T-cell (primary cell): ENCODE results near the gene MTMR1. TPM values are rescaled to one million over a fixed set of nuclear protein-coding genes. Genes with fewer than 3 reads are reported as not detected.

Experiments
- ATAC-seq, 4 experiments: fragments of 200-7000 bp in 3 of 4; fragments of 150-1000 bp in 1 of 4; cut with Tn5 transposase; replicated peaks in 1 of 4; 1 replicate in 3 of 4; 2 replicates in 1 of 4; pipeline ENCODE4 v1.10.0; 2021; ENCODE audit warnings: moderate library complexity in 3 of 4, mild to moderate bottlenecking in 2 of 4, moderate number of reproducible peaks in 1 of 4
- CTCF ChIA-PET, 2 donors: fragments of 300-600 bp; sonication (Branson Sonifier 250); formaldehyde crosslinking; loops; one replicate each; lab custom pipeline; 2022; ENCODE audit warnings: antibody characterized with exemption in 2 of 2; lab: Charles Lee
- POLR2A ChIA-PET, 2 donors: fragments of 300-600 bp; sonication (Branson Sonifier 250); formaldehyde crosslinking; loops; one replicate each; lab custom pipeline; 2022; ENCODE audit warnings: antibody characterized with exemption in 2 of 2; lab: Charles Lee
- DNase-seq, 35 experiments: peaks; one replicate each; pipeline versions ENCODE4 v3.0.0 to v3.0.0-alpha.2; 2013 to 2023
- H3K27ac ChIP-seq: one replicate; pipeline ENCODE4 v1.5.1; 2013; ENCODE audit warnings: low read length
- H3K27me3 ChIP-seq, 2 experiments: replicated peaks in 1 of 2; 1 replicate in 1 of 2; 2 replicates in 1 of 2; pipeline versions ENCODE4 v1.6.1 to v1.7.0; 2013; ENCODE audit warnings: low read length in 1 of 2, mixed read lengths in 1 of 2; ENCODE audit not compliant: control insufficient read depth in 2 of 2, insufficient read depth in 2 of 2; ENCODE audit errors: extremely low read depth in 1 of 2
- H3K36me3 ChIP-seq, 2 donors: 1 replicate in 1 of 2; 2 replicates in 1 of 2; pipeline versions ENCODE4 v1.6.1 to v1.7.0; 2013; ENCODE audit warnings: low read length in 1 of 2; ENCODE audit not compliant: control insufficient read depth in 2 of 2, insufficient read depth in 1 of 2; ENCODE audit errors: extremely low read depth in 1 of 2
- H3K4me1 ChIP-seq, 2 experiments: 1 replicate in 1 of 2; 2 replicates in 1 of 2; pipeline versions ENCODE4 v1.6.1 to v1.7.0; 2013; ENCODE audit warnings: low read length in 2 of 2, mixed read lengths in 1 of 2; ENCODE audit not compliant: insufficient read depth in 2 of 2, control insufficient read depth in 1 of 2; ENCODE audit errors: extremely low read depth in 1 of 2
- H3K4me3 ChIP-seq, 2 donors: 1 replicate in 1 of 2; 2 replicates in 1 of 2; pipeline versions ENCODE4 v1.5.1 to v1.7.0; 2013; ENCODE audit warnings: mild to moderate bottlenecking in 2 of 2, low read length in 1 of 2, moderate library complexity in 1 of 2; ENCODE audit not compliant: control insufficient read depth in 1 of 2; ENCODE audit errors: extremely low read depth in 1 of 2
- H3K9me3 ChIP-seq: 2 replicates; pipeline ENCODE4 v1.7.0; 2013
- H3K27ac Mint-ChIP-seq, 2 donors: one replicate each; pipeline ENCODE4 v1.8.0; 2020 to 2021; ENCODE audit warnings: mild to moderate bottlenecking in 2 of 2, mixed read lengths in 2 of 2
- H3K27me3 Mint-ChIP-seq, 2 donors: one replicate each; pipeline ENCODE4 v1.8.0; 2021 to 2022; ENCODE audit warnings: mixed read lengths in 2 of 2
- H3K36me3 Mint-ChIP-seq: one replicate; pipeline ENCODE4 v1.8.0; 2021; ENCODE audit warnings: mixed read lengths
- H3K4me1 Mint-ChIP-seq, 3 donors: one replicate each; pipeline ENCODE4 v1.8.0; 2020 to 2022; ENCODE audit warnings: mixed read lengths in 3 of 3, mild to moderate bottlenecking in 1 of 3
- H3K4me3 Mint-ChIP-seq, 3 donors: one replicate each; pipeline ENCODE4 v1.8.0; 2020 to 2022; ENCODE audit warnings: mild to moderate bottlenecking in 3 of 3, mixed read lengths in 3 of 3, moderate library complexity in 3 of 3
- H3K9me3 Mint-ChIP-seq, 3 donors: one replicate each; pipeline ENCODE4 v1.8.0; 2020 to 2022; ENCODE audit warnings: mixed read lengths in 3 of 3
- WGBS: methylation state at CpG from one replicate; pipeline ENCODE4 v1.1.5; 2013; ENCODE audit warnings: missing lambda C conversion rate; ENCODE audit not compliant: insufficient coverage; 5-methylcytosine and 5-hydroxymethylcytosine counted together
- total RNA-seq, 35 experiments: library from RNA in 6 of 35; stranded (reverse) in 6 of 35; fragments of 120-200 nt in 1 of 35; gene quantifications; one replicate each; pipeline versions ENCODE4 v1.2.1 to v1.2.4 and lab custom pipeline; 2013 to 2026

Gene MTMR1
- total RNA-seq, 5 donors from 2014 or later (not counting 1 experiment from before 2014, with no cell fraction given) = 33.8 to 58.3 (median 39.4) TPM

GRCh38 chrX:150698981-150699380, 5.8 kb downstream of the MTMR1 start:
- Mint-ChIP-seq H3K27me3 (no peaks in the 10 kb centered on the region), H3K4me3 (no peak overlapping the region), H3K27ac (no peak overlapping the region), H3K36me3 (peaks cover 11% of the 10 kb centered on the region), H3K4me1 (peaks cover 44 to 64% (median 64%) of the 10 kb centered on the region in 3 donors), H3K9me3 (no peaks in the 10 kb centered on the region)
- CTCF ChIA-PET = interaction anchor here (0.7 to 1.4 kb wide), 5 partner anchors 9 to 838 kb away, joined by 3 to 5 read pairs (median 4); no protein-coding TSS in a partner anchor
- Histone ChIP-seq H3K27me3 (no peaks in the 10 kb centered on the region), H3K36me3 (peaks cover 0 to 11% of the 10 kb centered on the region in 2 donors), H3K27ac (no peak overlapping the region), H3K4me1 (peaks cover 13 to 42% of the 10 kb centered on the region in 2 experiments), H3K4me3 (no peak overlapping the region), H3K9me3 (no peaks in the 10 kb centered on the region)
- no peak for ATAC-seq
- POLR2A ChIA-PET = interaction anchor here in 1 of 2 donors (0.6 kb wide), 1 partner anchor 33 kb away, joined by 3 read pairs; no protein-coding TSS in a partner anchor
- DNase-seq = no peak
- WGBS = no CpG with 5 or more reads among the region's 2 CpGs

GRCh38 chrX:150700107-150700506, 6.9 kb downstream of the MTMR1 start:
- H3K4me1 Mint-ChIP-seq = peaks cover 44 to 66% (median 62%) of the 10 kb centered on the region in 3 donors
- no peak for DNase-seq
- H3K27ac Mint-ChIP-seq = no peak overlapping the region
- no peak for ATAC-seq
- Histone ChIP-seq H3K27ac (no peak overlapping the region), H3K9me3 (no peaks in the 10 kb centered on the region), H3K4me1 (peaks cover 9 to 34% of the 10 kb centered on the region in 2 experiments), H3K4me3 (no peak overlapping the region), H3K27me3 (no peaks in the 10 kb centered on the region), H3K36me3 (peaks cover 0 to 13% of the 10 kb centered on the region in 2 donors)
- H3K9me3 Mint-ChIP-seq = no peaks in the 10 kb centered on the region
- H3K4me3 Mint-ChIP-seq = no peak overlapping the region
- POLR2A ChIA-PET = interaction anchor here in 1 of 2 donors (0.9 kb wide), 1 partner anchor 10 kb away, joined by 3 read pairs; no protein-coding TSS in a partner anchor
- no peaks in the 10 kb centered on the region for H3K27me3 Mint-ChIP-seq
- CTCF ChIA-PET = interaction anchor here (1.0 to 1.4 kb wide), 5 partner anchors 10 to 90 kb away, joined by 3 to 5 read pairs (median 4); no protein-coding TSS in a partner anchor
- H3K36me3 Mint-ChIP-seq = peaks cover 18% of the 10 kb centered on the region

GRCh38 chrX:150701377-150701776, 8.2 kb downstream of the MTMR1 start:
- WGBS = no CpG with 5 or more reads among the region's 1 CpG
- no peaks in the 10 kb centered on the region for H3K9me3 Mint-ChIP-seq
- Histone ChIP-seq H3K36me3 (peaks cover 0 to 17% of the 10 kb centered on the region in 2 donors), H3K27me3 (no peaks in the 10 kb centered on the region), H3K4me1 (peaks cover under 1 to 21% of the 10 kb centered on the region in 2 experiments), H3K4me3 (no peak overlapping the region), H3K9me3 (no peaks in the 10 kb centered on the region), H3K27ac (no peak overlapping the region)
- H3K27me3 Mint-ChIP-seq = no peaks in the 10 kb centered on the region
- peaks cover 27% of the 10 kb centered on the region for H3K36me3 Mint-ChIP-seq
- ChIA-PET POLR2A (interaction anchor here in 1 of 2 donors (0.6 kb wide), 1 partner anchor 132 kb away, joined by 3 read pairs; no protein-coding TSS in a partner anchor), CTCF (interaction anchor here in 1 of 2 donors (0.7 kb wide), 1 partner anchor 15 kb away, joined by 3 read pairs; no protein-coding TSS in a partner anchor)
- DNase-seq (no peak), ATAC-seq (no peak)
- peaks cover 36 to 60% (median 60%) of the 10 kb centered on the region in 3 donors for H3K4me1 Mint-ChIP-seq
- no peak overlapping the region for H3K4me3 Mint-ChIP-seq
- H3K27ac Mint-ChIP-seq = peak overlapping the region in 1 of 2 donors; percentile 61

- no peak for ATAC-seq
- Mint-ChIP-seq H3K4me3 (no peak overlapping the region), H3K4me1 (peaks cover 28 to 55% (median 51%) of the 10 kb centered on the region in 3 donors), H3K9me3 (no peaks in the 10 kb centered on the region), H3K36me3 (peaks cover 34% of the 10 kb centered on the region), H3K27ac (peak overlapping the region; percentile 11 to 65), H3K27me3 (no peaks in the 10 kb centered on the region)
- no peak overlapping the region for H3K4me3 ChIP-seq
- WGBS = no CpG with 5 or more reads among the region's 1 CpG
- CTCF ChIA-PET = interaction anchor here in 1 of 2 donors (1.5 kb wide), 1 partner anchor 11 kb away, joined by 4 read pairs; no protein-coding TSS in a partner anchor
- DNase-seq = no peak
- H3K4me1 ChIP-seq = peaks cover 0 to 6% of the 10 kb centered on the region in 2 experiments
- H3K36me3 ChIP-seq = peaks cover 0 to 19% of the 10 kb centered on the region in 2 donors
- H3K27me3 ChIP-seq = no peaks in the 10 kb centered on the region
- no peaks in the 10 kb centered on the region for H3K9me3 ChIP-seq
- H3K27ac ChIP-seq = no peak overlapping the region
- POLR2A ChIA-PET = interaction anchor here in 1 of 2 donors (0.6 kb wide), 1 partner anchor 224 kb away, joined by 3 read pairs; no protein-coding TSS in a partner anchor
Observed at GRCh38 chrX:150702966-150703694, 9.9 kb downstream of the MTMR1 start.

GRCh38 chrX:150703695-150703974, 10.4 kb downstream of the MTMR1 start:
- DNase-seq = no peak
- ChIA-PET POLR2A (no interaction called here), CTCF (no interaction called here)
- no peak for ATAC-seq
- Histone ChIP-seq H3K4me3 (no peak overlapping the region), H3K9me3 (no peaks in the 10 kb centered on the region), H3K27me3 (no peaks in the 10 kb centered on the region), H3K27ac (no peak overlapping the region), H3K4me1 (peaks cover 0 to 3% of the 10 kb centered on the region in 2 experiments), H3K36me3 (peaks cover 0 to 20% of the 10 kb centered on the region in 2 donors)
- Mint-ChIP-seq H3K27me3 (no peaks in the 10 kb centered on the region), H3K9me3 (no peaks in the 10 kb centered on the region), H3K4me3 (no peak overlapping the region), H3K36me3 (peaks cover 34% of the 10 kb centered on the region), H3K4me1 (peaks cover 28 to 55% (median 51%) of the 10 kb centered on the region in 3 donors), H3K27ac (peak overlapping the region; percentile 11 to 65)

GRCh38 chrX:150704030-150704613, 10.9 kb downstream of the MTMR1 start:
- no peak overlapping the region for H3K4me3 Mint-ChIP-seq
- H3K4me3 ChIP-seq = no peak overlapping the region
- peaks cover 0 to 3% of the 10 kb centered on the region in 2 experiments for H3K4me1 ChIP-seq
- H3K27me3 ChIP-seq = no peaks in the 10 kb centered on the region
- no CpG with 5 or more reads among the region's 3 CpGs for WGBS
- POLR2A ChIA-PET = no interaction called here
- H3K36me3 ChIP-seq = peaks cover 0 to 23% of the 10 kb centered on the region in 2 donors
- H3K36me3 Mint-ChIP-seq = peaks cover 34% of the 10 kb centered on the region
- no peaks in the 10 kb centered on the region for H3K27me3 Mint-ChIP-seq
- no peak overlapping the region for H3K27ac ChIP-seq
- H3K9me3 Mint-ChIP-seq = no peaks in the 10 kb centered on the region
- peaks cover 29 to 54% (median 49%) of the 10 kb centered on the region in 3 donors for H3K4me1 Mint-ChIP-seq
- ATAC-seq (no peak), DNase-seq (no peak)
- H3K9me3 ChIP-seq = no peaks in the 10 kb centered on the region
- H3K27ac Mint-ChIP-seq = peak overlapping the region; percentile 11 to 81
- CTCF ChIA-PET = no interaction called here
